HG03378 (cell line): ENCODE measurements around the gene ATP6V1C2.

Source experiments
- ATAC-seq: cut with Tn5 transposase; IDR thresholded peaks from one replicate; pipeline ENCODE4 v1.9.1; 2021; ENCODE audit warnings: mild to moderate bottlenecking, moderate library complexity; ENCODE audit not compliant: unreplicated experiment

The ATP6V1C2 gene

GRCh38 chr2:10832203-10832936, 110.9 kb downstream of the ATP6V1C2 start:
- ATAC-seq, result peak; percentile 87

DNA sequence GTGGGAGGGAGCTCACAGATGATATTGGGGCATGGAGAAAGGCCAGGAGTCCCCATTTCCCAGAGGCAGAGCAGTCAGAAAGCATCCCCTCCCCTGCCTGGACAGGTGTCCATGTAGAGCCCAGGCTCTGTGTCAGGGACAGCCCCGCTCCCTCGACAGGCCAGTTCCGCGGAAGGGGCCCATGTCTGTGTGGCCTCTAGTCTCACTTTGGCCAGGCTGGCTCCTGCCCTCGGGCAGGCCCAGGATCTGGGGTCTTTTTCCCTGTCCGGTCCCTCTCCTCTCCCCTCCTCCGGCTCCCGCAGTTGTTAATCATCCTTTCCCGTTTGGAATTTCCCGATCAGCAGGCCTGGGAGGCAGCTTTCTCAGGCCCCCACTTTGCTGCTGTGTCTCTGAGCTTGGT, 111.6 kb downstream of the ATP6V1C2 start:
- no peak for ATAC-seq

- no peak for ATAC-seq
These were observed 112.7 kb downstream of the ATP6V1C2 start for GRCh38 chr2:10834068-10834655.
